Caco-2 (cell line): ENCODE measurements around the gene PHETA1. TPM values are rescaled to one million over a fixed set of nuclear protein-coding genes. Genes with fewer than 3 reads are reported as not detected.
"Not testable (repeated sequence)": the region's sequence is repeated elsewhere in the genome, so short reads cannot be mapped to it uniquely, and the experiment has no call there.

Experiments used
- BruUV-seq: library from RNA; stranded (reverse); fragments of 400-500 nt; replicated peaks from 2 replicates; lab custom pipeline; 2021; lab: Mats Ljungman, UMichigan
- CTCF ChIA-PET: fragments of 300-600 bp; sonication (Branson Sonifier 250); formaldehyde crosslinking; loops from one replicate; lab custom pipeline; 2022; ENCODE audit warnings: antibody characterized with exemption; lab: Charles Lee
- POLR2A ChIA-PET: fragments of 300-600 bp; sonication (Branson Sonifier 250); formaldehyde crosslinking; loops from one replicate; lab custom pipeline; 2022; ENCODE audit warnings: antibody characterized with exemption; lab: Charles Lee
- DNase-seq, 2 experiments: peaks; one replicate each; pipeline versions ENCODE4 v3.0.0 to v3.0.0-alpha.2; 2020 to 2022
- H3K27me3 ChIP-seq: replicated peaks from 2 replicates; pipeline ENCODE4 v1.6.0; 2011; ENCODE audit warnings: low read length; ENCODE audit not compliant: control insufficient read depth, insufficient read depth
- H3K36me3 ChIP-seq: 2 replicates; pipeline ENCODE4 v1.5.1; 2011; ENCODE audit warnings: low read length; ENCODE audit not compliant: control insufficient read depth, insufficient read depth
- H3K4me1 ChIP-seq: fragments of 250-450 bp; sonication (Bioruptor Pico); 2 replicates; pipeline ENCODE4 v1.5.1; 2020; ENCODE audit warnings: mild to moderate bottlenecking
- H3K4me3 ChIP-seq: 2 replicates; pipeline ENCODE4 v1.5.1; 2011; ENCODE audit warnings: low read depth, mild to moderate bottlenecking, control low read depth, low read length
- H3K9me3 ChIP-seq: fragments of 250-450 bp; sonication (Bioruptor Pico); 2 replicates; pipeline ENCODE4 v1.5.1; 2020; ENCODE audit warnings: mild to moderate bottlenecking, moderate library complexity
- H3K27ac Mint-ChIP-seq: one replicate; pipeline ENCODE4 v1.8.0; 2022; ENCODE audit warnings: mixed read lengths; ENCODE audit not compliant: unreplicated experiment
- H3K27me3 Mint-ChIP-seq: one replicate; pipeline ENCODE4 v1.8.0; 2022; ENCODE audit warnings: mixed read lengths; ENCODE audit not compliant: insufficient read depth, unreplicated experiment
- H3K36me3 Mint-ChIP-seq: one replicate; pipeline ENCODE4 v1.8.0; 2022; ENCODE audit warnings: mild to moderate bottlenecking, mixed read lengths; ENCODE audit not compliant: insufficient read depth, unreplicated experiment
- H3K4me1 Mint-ChIP-seq: one replicate; pipeline ENCODE4 v1.8.0; 2022; ENCODE audit warnings: low read depth, mixed read lengths; ENCODE audit not compliant: unreplicated experiment
- H3K4me3 Mint-ChIP-seq: one replicate; pipeline ENCODE4 v1.8.0; 2022; ENCODE audit warnings: mild to moderate bottlenecking, moderate library complexity, mixed read lengths; ENCODE audit not compliant: unreplicated experiment
- H3K9me3 Mint-ChIP-seq: one replicate; pipeline ENCODE4 v1.8.0; 2022; ENCODE audit warnings: mixed read lengths; ENCODE audit not compliant: unreplicated experiment
- intact Hi-C: fragments of 100-400 bp; cut with micrococcal nuclease; formaldehyde crosslinking; loops from one replicate; pipeline ENCODE4 v1.10.0; 2022; ENCODE audit not compliant: unreplicated experiment
- total RNA-seq: library from RNA; stranded (reverse); gene quantifications from 2 replicates; pipeline ENCODE4 v1.2.3, GENCODE V29; 2022
- TF ChIP-seq, protein P1 (sequence below), 2 experiments: fragments of 200-600 bp in 1 of 2; IDR thresholded peaks; 1 replicate in 1 of 2; 2 replicates in 1 of 2; pipeline versions ENCODE4 v1.5.1 to v1.8.0; 2011 to 2022; ENCODE audit warnings: antibody characterized with exemption in 1 of 2, control low read depth in 1 of 2, inconsistent platforms in 1 of 2, low read depth in 1 of 2, low read length in 1 of 2, mild to moderate bottlenecking in 1 of 2, moderate library complexity in 1 of 2; ENCODE audit not compliant: insufficient read depth in 1 of 2, severe bottlenecking in 1 of 2, unreplicated experiment in 1 of 2

Gene PHETA1
- total RNA-seq, 1 experiment from 2014 or later, result 14.9 TPM

DNA sequence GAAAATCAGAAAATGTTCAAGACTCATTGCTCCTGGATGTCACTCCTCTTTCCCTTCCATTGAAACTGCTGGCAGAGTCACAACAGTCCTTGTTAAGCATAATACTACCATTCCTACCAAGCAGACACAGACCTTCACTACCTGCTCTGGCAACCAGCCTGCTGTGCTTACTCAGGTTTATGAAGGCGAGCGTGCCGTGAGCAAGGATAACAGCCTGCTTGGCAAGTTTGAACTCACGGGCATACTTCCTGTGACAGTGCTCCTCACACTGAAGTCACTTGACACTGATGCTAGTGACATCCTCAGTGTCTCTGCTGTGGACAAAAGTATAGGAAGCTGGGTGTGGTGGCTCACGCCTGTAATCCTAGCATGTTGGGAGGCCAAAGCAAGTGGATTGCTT is 15.7 kb upstream of the PHETA1 start:
- no peak for DNase-seq
- TF ChIP-seq, protein P1, sequence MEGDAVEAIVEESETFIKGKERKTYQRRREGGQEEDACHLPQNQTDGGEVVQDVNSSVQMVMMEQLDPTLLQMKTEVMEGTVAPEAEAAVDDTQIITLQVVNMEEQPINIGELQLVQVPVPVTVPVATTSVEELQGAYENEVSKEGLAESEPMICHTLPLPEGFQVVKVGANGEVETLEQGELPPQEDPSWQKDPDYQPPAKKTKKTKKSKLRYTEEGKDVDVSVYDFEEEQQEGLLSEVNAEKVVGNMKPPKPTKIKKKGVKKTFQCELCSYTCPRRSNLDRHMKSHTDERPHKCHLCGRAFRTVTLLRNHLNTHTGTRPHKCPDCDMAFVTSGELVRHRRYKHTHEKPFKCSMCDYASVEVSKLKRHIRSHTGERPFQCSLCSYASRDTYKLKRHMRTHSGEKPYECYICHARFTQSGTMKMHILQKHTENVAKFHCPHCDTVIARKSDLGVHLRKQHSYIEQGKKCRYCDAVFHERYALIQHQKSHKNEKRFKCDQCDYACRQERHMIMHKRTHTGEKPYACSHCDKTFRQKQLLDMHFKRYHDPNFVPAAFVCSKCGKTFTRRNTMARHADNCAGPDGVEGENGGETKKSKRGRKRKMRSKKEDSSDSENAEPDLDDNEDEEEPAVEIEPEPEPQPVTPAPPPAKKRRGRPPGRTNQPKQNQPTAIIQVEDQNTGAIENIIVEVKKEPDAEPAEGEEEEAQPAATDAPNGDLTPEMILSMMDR (IDR thresholded peaks at IDR 0.05; ENCODE audit: insufficient read depth in 1 of 2, low read depth in 1 of 2, low read length in 1 of 2, severe bottlenecking in 1 of 2, unreplicated experiment in 1 of 2), result no peak
- no peak overlapping the region for H3K4me3 Mint-ChIP-seq
- no peaks in the 10 kb centered on the region for H3K36me3 ChIP-seq
- no peak overlapping the region for H3K4me3 ChIP-seq
- intact Hi-C loops, result no loop called here
- H3K9me3 Mint-ChIP-seq, result no peaks in the 10 kb centered on the region
- ChIA-PET CTCF (interaction anchor here (0.6 to 1.3 kb wide), 2 partner anchors 12 to 50 kb away, joined by 4 to 6 read pairs; no protein-coding TSS in a partner anchor), POLR2A (no interaction called here)
- no peaks in the 10 kb centered on the region for H3K27me3 ChIP-seq
- no TSS peak for BruUV-seq
- H3K4me1 ChIP-seq, result no peaks in the 10 kb centered on the region
- no peaks in the 10 kb centered on the region for H3K4me1 Mint-ChIP-seq
- H3K27ac Mint-ChIP-seq, result no peak overlapping the region
- H3K36me3 Mint-ChIP-seq, result peaks cover 6% of the 10 kb centered on the region
- peaks cover 10% of the 10 kb centered on the region for H3K27me3 Mint-ChIP-seq
- H3K9me3 ChIP-seq, result no peaks in the 10 kb centered on the region

DNA sequence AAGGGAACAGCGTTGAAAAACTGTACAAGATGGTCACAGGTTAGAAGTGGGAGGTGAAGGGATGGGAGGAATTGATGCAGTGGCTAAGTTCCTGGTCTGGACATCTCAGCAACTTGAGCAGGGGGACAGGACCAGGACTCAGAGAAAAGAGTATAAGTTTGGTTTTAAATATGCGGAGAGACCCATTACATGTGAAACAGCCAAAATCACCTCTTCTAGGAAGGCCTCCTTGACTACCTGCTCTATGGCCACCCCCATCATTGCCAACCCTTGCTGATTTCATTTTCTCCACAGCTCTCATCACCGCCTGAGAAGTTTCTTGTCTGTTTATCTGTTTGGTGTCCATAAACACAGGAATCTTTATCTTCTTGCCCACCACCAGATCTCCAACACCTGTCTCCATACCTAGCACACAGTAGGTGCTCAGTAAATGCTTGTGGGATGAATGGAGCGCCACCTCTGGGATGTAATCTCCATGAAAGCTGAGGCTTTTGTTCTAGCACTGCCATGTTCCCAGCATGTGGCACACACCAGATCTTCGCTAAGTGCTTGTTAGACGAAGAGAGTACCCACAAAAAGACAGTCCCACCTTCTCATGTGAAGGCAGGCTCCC is 11.2 kb upstream of the PHETA1 start:
- BruUV-seq, result no TSS peak
- H3K27ac Mint-ChIP-seq, result no peak overlapping the region
- TF ChIP-seq, protein P1 (IDR thresholded peaks at IDR 0.05; ENCODE audit: insufficient read depth in 1 of 2, low read depth in 1 of 2, low read length in 1 of 2, severe bottlenecking in 1 of 2, unreplicated experiment in 1 of 2), result no peak
- no peaks in the 10 kb centered on the region for H3K9me3 Mint-ChIP-seq
- ChIA-PET CTCF (no interaction called here), POLR2A (no interaction called here)
- H3K4me3 Mint-ChIP-seq, result no peak overlapping the region
- no peaks in the 10 kb centered on the region for H3K36me3 ChIP-seq
- intact Hi-C loops, result no loop called here
- H3K36me3 Mint-ChIP-seq, result no peaks in the 10 kb centered on the region
- no peaks in the 10 kb centered on the region for H3K9me3 ChIP-seq
- DNase-seq, result no peak
- H3K4me3 ChIP-seq, result no peak overlapping the region
- no peaks in the 10 kb centered on the region for H3K27me3 ChIP-seq
- no peaks in the 10 kb centered on the region for H3K4me1 ChIP-seq
- H3K4me1 Mint-ChIP-seq, result no peaks in the 10 kb centered on the region
- H3K27me3 Mint-ChIP-seq, result peaks cover 3% of the 10 kb centered on the region

DNA sequence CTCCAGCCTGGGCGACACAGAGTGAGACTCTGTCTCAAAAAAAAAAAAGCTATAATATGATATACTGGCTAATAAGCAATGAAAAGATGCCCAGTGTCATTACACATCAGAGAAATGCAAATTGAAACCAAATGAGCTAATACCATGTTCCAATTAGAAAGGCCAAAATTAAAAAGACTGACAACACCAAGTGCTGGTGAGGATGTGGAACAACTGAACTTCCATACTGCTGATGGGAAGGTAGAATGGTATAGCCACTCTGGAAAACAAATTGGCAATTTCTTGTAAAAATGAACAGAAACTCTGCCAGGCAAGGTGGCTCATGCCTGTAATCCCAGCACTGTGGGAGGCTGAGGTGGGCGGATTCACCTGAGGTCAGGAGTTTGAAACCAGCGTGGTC is 8.5 kb upstream of the PHETA1 start:
- Mint-ChIP-seq H3K36me3 (no peaks in the 10 kb centered on the region), H3K27me3 (peaks cover 2% of the 10 kb centered on the region), H3K4me3 (no peak overlapping the region), H3K9me3 (no peaks in the 10 kb centered on the region), H3K27ac (no peak overlapping the region), H3K4me1 (no peaks in the 10 kb centered on the region)
- no TSS peak for BruUV-seq
- Histone ChIP-seq H3K4me1 (no peaks in the 10 kb centered on the region), H3K4me3 (no peak overlapping the region), H3K27me3 (no peaks in the 10 kb centered on the region), H3K36me3 (no peaks in the 10 kb centered on the region), H3K9me3 (no peaks in the 10 kb centered on the region)
- POLR2A ChIA-PET, result no interaction called here
- DNase-seq, result no peak
- CTCF ChIA-PET, result no interaction called here
- TF ChIP-seq, protein P1 (IDR thresholded peaks at IDR 0.05; ENCODE audit: insufficient read depth in 1 of 2, low read depth in 1 of 2, low read length in 1 of 2, severe bottlenecking in 1 of 2, unreplicated experiment in 1 of 2), result no peak
- intact Hi-C loops, result no loop called here

DNA sequence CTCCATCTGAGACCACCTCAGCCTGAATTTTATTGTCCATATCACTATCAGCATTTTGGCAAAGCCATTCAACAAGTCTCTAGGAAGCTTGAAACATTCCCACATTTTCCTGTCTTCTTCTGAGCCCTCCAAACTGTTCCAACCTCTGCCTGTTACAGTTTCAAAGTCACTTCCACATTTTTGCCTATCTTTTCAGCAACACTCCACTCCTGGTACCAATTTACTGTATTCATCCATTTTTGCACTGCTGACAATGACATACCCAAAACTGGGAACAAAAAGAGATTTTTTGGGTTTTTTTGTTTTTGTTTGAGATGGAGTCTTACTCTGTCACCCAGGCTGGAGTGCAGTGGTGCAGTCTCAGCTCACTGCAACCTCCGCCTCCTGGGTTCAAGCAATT is 4.3 kb upstream of the PHETA1 start:
- H3K36me3 ChIP-seq, H3K4me3 Mint-ChIP-seq, H3K27ac Mint-ChIP-seq, H3K27me3 Mint-ChIP-seq, H3K4me1 Mint-ChIP-seq, H3K4me1 ChIP-seq, H3K36me3 Mint-ChIP-seq, H3K27me3 ChIP-seq, intact Hi-C loops, BruUV-seq, H3K9me3 Mint-ChIP-seq, H3K4me3 ChIP-seq, DNase-seq, POLR2A ChIA-PET, CTCF ChIA-PET, H3K9me3 ChIP-seq: not testable (repeated sequence)
